Esophagus squamous epithelium (tissue), 4 donors: Measurements from ENCODE around the gene NLK.

Experiments used
- CTCF ChIP-seq, 6 experiments: fragments of 450-650 bp in 4 of 6; fragments of 200-600 bp in 2 of 6; sonication (generic) in 2 of 6; IDR thresholded peaks; one replicate each; pipeline ENCODE4 v1.5.1; 2016 to 2019; ENCODE audit warnings: antibody characterized with exemption in 6 of 6, mild to moderate bottlenecking in 4 of 6, moderate library complexity in 4 of 6
- POLR2A ChIP-seq, 4 donors: fragments of 450-650 bp; IDR thresholded peaks; one replicate each; pipeline ENCODE4 v1.6.1; 2017; ENCODE audit warnings: antibody characterized with exemption in 4 of 4, mild to moderate bottlenecking in 4 of 4, moderate library complexity in 3 of 4

- no peak for TF ChIP-seq CTCF (IDR thresholded peaks at IDR 0.05)
- TF ChIP-seq POLR2A (IDR thresholded peaks at IDR 0.05) = no peak
These were observed 169.3 kb downstream of the NLK start for GRCh38 chr17:28211811-28212210.
